GM19238 (cell line): ENCODE measurements around the gene ZBTB1.
A peak's percentile ranks its signal among the peaks of the same experiment; 100 is the strongest.
"Not testable (repeated sequence)": the region's sequence is repeated elsewhere in the genome, so short reads cannot be mapped to it uniquely, and the experiment has no call there.

Experiments used
- DNase-seq: peaks from one replicate; pipeline ENCODE4 v3.0.0; 2011; ENCODE audit warnings: low spot score; ENCODE audit not compliant: insufficient read length

Gene ZBTB1

DNA sequence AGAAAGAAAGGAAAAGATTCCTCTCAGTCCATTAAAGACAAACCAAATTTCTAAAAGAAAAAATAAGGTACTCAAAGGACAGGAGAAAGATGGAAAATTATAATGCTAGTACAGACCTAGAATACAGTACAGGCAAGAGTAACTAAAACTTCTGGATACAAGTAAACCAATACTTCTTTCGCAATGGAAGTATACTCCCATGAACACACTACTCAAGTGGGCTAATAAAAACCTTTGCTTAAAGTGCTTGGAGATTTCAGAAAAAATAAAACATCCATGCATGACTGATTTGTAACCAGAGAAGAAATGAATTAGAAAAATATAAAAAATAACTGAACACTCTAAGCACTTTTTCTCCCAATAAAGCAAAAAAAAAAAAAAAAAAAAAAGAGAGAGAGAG lies 4.5 kb upstream of the ZBTB1 start:
- DNase-seq = no peak

DNA sequence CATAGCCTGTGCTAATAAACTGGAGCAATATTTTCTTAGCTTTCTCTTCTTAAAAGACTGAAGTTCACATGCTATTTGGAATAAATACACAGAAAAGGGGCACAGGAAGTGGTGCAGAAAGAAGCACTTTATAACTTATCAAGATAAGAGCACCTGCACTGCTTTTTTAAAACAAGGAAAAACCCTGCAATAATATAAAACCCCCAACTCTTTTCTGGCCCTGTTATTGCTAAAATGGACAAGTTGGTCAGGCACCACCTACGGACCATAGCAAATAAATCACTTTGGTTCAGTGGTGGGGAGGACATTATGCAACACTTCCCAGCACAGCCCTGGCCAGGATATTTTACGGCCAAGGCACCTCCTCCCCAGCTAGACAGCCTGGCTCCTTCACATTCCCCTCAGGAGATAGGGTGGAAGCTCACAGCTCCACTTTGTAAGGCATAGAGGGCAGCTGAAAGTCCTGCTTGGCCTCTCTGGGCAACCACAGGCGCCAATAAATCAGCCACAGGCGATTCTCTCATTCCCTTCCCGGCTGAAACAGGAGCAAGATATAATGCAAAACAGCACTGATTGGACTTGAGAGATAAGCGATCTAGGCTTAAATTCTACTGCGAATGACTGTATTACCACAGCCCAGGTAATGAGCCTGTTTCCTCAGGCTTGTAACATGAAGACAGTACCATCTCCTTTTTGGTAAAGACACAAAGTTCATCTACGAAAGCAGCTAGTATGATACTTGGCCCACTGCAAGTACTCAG lies 3.0 kb upstream of the ZBTB1 start:
- no peak for DNase-seq

GRCh38 chr14:64502456-64502855 lies 2.1 kb upstream of the ZBTB1 start:
- no peak for DNase-seq

GRCh38 chr14:64502887-64503433 lies 1.6 kb upstream of the ZBTB1 start:
- no peak for DNase-seq

DNA sequence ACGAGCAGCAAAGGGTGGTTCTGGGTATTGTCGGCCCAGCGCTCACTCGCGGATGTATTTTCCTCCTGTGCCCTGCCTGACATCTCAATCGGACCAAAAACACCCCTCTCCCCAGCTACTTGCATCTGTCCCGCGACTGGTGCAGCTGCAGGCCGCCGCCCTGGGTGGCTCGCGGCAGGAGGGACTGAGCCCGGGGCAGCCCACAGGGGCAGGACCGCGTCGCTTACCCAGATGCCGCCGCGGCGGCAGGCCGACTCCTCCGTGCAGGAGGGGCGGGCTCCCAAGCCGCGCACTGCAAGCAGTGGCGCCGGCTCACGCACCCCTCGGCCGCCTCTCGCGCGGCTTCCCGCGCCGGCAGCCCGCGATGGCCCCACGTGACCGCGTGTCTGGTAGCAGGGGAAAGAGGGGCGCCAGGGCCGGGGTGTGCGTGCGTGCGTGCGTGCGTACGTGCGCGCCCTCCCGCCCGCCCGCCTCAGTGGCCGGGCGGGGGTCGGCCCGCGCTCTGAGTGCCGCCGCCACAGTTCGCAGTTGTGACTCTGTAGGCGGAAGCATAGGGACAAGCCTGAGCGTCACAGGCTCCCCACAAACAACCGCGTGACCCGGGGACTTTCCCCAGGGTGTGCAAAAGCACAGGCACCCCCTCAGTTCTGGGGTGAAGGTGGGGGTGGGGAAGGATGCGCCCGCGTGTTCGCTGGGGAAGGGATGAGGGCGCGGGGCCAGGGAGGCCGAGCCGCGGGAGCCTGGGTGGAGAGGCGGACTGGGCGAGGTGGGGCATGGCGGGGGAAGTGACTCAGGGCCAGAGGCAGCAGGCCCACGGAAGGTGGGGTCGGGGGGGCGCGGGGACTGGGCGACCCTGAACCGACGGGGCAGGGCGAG lies 898 bp upstream of the ZBTB1 start, which contains the start of gene ZBTB25:
Gene ZBTB25 (minus strand): TSS at position 405 of the 876 bp plus-strand sequence. CDS start 13,305 bp downstream, outside the sequence.
- peak; percentile 58 for DNase-seq

DNA sequence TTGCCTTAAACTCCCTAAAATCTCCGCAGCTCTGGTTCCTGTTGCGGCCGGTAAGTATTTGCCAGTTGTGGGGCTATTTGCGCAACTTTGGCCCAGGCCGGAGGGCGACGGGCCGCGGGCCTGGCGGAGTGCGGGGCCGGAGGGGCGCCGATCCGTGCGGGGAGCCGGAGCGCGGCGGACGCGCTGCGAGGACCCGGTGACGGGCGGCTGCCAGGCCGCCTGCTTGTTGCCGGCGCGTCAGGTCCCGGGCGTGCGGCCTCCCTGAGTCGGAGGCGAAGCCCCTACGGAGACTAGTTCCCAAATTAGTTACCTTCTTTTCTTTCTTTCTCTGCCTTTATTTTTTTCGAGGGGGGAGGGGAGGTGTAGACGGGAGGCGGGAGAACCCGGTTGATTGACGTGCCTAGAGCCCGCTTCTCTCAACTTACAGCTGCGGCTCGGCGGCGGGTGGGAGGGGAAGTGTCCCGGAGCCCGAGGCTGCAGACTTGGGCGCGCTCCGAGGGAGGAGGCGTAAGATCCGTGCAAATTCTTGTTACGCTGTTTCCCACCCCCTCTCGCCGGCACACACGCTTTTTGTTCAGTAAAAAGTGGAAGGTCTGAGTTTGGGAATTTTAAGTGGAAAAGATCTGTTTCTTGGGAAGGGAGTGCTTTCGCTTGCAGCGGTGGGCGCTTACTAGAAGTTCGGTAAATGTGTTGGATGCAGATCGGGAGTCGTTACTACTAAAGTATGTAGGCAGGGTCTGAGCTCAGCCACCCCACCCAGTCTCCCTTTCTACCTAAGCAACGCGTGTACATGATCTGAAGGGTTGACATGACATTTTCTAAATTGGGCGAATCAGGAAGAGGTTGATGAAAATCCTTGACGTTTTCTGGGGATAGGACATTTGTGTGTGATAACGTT lies 576 bp downstream of the ZBTB1 start:
- peak; percentile 52 for DNase-seq

- DNase-seq = no peak
These were observed 2.2 kb downstream of the ZBTB1 start for GRCh38 chr14:64506721-64507120.

DNA sequence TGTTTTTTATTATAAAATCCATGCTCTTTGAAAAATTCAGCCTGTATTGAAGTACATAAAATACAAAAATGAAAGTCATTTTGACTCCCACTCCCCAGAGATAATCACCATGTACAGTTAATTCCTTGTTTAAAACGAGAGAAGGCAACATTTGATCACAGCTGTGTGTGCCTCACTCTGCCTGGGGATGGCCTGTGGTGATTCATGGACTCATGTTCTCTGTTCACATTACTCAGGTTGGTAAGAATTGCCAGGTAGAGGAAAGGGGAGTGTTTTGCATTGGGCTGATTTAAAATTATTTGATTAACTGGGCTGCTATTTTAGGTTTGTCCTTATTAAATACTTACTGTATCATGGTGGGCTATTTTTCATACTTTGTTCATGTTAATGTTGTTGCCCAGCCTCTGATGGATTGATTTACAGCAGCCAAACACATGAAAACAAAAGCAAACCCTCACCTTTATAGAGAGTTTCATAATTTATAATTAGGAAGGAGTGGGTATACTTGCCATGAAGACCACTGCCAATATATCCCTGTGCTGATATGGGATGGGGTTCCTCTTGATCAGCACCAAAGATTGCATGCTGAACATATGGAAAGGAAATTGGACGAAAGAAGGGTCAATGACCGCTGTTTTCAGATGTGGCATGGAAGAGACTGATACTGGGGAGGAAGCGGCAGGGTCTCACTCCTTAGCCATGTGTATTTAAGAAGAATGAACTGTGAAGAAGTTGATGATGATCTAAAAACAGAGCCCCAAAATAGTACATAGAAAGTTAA lies 3.0 kb downstream of the ZBTB1 start:
- DNase-seq = no peak

- no peak for DNase-seq
These were observed 3.7 kb downstream of the ZBTB1 start for GRCh38 chr14:64508215-64508776.

- no peak for DNase-seq
These were observed 4.5 kb downstream of the ZBTB1 start for GRCh38 chr14:64509036-64509435.

DNA sequence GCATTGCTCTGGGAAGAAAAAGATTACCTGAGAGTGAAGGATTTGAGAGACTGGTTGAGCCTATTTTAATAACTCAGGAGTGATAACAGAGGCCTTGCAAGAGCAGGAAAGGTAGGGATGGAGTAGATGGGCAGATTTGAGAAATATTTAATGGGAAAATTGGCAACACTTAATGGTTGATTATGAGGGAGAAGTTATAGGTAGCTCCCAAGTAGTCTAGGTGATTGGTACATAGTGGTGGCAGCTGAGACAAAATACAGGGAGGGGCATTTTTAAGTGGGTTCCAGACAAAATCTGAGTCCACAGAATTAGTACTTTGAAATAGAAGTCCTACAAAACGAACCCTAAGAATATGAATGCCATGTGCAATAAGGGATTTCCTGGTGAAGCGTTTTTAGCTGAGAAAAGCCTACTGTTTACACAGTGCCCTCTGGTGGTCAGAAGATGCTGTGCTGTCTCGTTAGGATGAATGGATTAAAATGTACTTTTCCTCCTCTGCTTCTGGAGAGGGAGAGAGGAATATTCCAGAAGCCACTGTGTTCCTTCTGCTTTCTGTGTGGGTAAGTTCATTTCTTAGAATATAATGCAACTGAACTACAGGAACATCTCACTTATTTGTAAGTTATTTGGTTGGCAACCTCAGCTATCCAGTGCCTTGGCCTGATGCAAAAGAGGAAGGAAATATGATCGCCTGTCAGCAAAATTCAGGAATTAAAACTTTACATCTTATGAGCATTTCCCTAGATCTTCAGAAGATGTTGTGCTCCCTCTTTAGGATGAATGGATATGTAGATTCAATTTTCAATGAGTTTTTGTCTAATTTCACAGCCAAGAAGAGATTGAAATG lies 6.5 kb downstream of the ZBTB1 start:
- DNase-seq = no peak

DNA sequence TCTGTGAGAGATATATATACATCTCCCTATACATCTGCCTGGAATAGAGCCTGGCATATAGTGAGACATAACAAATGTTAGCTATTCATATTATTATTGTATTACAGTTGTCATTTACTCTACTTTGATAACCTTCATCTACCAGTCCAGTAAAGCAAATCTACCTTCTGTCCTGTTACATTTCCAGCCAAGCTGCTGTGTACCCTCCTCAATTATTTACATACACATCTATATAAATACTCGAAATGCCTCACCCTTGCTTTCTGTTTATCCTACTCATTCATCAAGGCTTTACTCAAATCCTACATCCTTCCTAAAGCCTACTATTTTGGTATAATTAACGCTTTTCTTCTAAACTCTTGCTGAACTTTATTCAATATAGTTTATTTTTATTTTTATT lies 8.7 kb downstream of the ZBTB1 start:
- DNase-seq = no peak

- no peak for DNase-seq
These were observed 10.5 kb downstream of the ZBTB1 start for GRCh38 chr14:64515053-64515452.

GRCh38 chr14:64516969-64517368 lies 12.4 kb downstream of the ZBTB1 start:
- DNase-seq = no peak

DNA sequence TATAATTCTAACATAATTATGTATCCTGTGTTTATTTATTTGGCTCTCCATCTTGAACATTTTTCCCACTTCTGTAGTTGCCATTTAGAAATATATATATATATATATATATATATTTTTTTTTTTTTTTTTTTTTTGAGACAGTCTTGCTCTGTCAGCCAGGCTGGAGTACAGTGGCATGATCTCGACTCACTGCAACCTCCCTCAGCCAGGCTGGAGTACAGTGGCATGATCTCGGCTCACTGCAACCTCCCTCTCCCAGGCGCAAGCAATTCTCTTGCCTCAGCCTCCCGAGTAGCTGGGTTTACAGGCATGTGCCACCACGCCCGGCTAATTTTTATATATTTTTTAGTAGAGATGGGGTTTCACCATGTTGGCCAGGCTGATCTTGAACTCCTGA lies 13.1 kb downstream of the ZBTB1 start:
- not testable (repeated sequence) for DNase-seq

- no peak for DNase-seq
These were observed 13.7 kb downstream of the ZBTB1 start for GRCh38 chr14:64518229-64518628.

DNA sequence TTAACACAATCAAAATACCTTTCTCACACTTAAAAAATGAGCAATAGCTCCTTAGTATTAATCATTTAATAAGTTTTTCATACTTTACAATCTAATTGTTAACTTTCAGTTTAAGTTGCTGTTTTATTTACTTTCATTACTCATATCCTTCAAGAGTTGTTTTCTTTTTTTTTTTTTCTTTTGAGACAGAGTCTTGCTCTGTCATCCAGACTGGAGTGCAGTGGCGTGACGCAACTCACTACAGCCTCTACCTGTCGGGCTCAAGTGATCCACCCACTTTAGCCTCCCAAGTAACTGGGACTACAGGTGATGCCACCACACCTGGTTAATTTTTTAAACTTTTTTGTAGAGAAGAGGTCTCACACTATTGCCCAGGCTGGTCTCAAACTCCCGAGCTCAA lies 16.1 kb downstream of the ZBTB1 start:
- no peak for DNase-seq

- no peak for DNase-seq
These were observed 18.2 kb downstream of the ZBTB1 start for GRCh38 chr14:64522591-64523355.
